ENCODE results near the gene MXD3.
"Not testable (repeated sequence)": the region's sequence is repeated elsewhere in the genome, so short reads cannot be mapped to it uniquely, and the experiment has no call there.

Gene MXD3

GRCh38 chr5:177301503-177302165 is 10.1 kb downstream of the MXD3 start:
- DNase-seq, result peak; percentile 19

- no peak for DNase-seq
These were observed 10.7 kb downstream of the MXD3 start for GRCh38 chr5:177300951-177301350.

- no peak for DNase-seq
These were observed 11.3 kb downstream of the MXD3 start for GRCh38 chr5:177300236-177300880.

DNA sequence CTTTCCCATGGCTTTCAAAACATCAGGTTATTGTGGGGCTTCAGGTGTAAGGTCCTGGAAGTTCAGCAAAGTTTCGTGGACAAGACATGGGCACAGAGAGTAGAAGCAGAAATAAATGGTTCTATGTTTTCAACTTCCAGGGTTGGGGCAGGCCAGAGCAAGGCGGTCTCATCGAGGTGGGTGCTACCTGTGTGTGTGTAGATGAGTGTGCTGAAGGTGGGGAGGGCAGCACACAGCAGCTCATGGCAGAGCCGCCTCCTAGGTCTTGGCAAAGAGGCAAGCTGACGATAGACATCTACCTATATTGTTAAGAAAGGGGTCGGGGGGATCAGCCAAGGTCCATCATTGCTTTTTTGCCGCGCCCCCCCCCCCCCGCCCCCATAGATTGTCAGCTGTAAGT is 12.0 kb downstream of the MXD3 start:
- no peak for DNase-seq

DNA sequence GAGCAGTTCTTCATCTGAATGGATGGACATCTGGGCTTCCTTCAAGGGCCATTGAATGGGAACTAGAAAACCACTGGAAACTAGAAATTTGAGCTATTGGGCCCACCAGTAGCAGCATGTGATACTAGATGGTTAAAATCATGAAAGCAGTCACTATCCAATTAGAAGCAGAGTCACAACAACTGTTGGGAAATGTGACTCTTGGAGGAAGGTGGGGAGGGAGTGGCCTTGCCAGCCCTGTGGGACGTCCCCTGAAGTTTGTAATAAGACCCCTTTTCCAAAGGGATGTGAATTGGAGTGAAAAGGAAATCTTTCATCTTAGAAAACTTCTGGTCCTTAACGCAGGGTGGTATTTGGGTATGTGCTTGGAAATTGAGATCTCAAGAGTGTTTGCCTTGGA is 13.8 kb downstream of the MXD3 start:
- no peak for DNase-seq

- DNase-seq, result peak; percentile 21
These were observed 15.1 kb downstream of the MXD3 start for GRCh38 chr5:177296581-177296980.

DNA sequence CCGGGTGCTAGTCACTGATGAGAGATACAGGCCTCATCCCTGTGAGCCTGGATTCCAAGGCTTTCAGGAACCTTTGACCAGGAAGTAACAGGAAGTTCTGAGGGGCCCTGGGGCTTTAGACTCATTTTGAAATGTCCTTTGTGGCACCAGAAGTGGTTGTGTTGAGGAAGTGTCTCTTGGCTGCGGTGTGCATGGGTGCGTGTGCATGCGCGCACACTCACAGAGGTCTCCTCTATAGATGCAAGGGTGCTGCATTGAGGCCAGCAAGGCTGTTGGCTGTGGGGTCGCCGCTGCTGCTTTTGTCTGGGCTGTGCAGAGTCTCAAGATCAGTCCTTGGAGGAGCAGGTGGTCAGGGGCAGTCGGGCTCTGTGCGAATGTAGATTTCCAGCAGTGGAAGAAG is 15.8 kb downstream of the MXD3 start:
- DNase-seq, result no peak

- no peak for DNase-seq
These were observed 17.1 kb downstream of the MXD3 start for GRCh38 chr5:177294632-177295031.

DNA sequence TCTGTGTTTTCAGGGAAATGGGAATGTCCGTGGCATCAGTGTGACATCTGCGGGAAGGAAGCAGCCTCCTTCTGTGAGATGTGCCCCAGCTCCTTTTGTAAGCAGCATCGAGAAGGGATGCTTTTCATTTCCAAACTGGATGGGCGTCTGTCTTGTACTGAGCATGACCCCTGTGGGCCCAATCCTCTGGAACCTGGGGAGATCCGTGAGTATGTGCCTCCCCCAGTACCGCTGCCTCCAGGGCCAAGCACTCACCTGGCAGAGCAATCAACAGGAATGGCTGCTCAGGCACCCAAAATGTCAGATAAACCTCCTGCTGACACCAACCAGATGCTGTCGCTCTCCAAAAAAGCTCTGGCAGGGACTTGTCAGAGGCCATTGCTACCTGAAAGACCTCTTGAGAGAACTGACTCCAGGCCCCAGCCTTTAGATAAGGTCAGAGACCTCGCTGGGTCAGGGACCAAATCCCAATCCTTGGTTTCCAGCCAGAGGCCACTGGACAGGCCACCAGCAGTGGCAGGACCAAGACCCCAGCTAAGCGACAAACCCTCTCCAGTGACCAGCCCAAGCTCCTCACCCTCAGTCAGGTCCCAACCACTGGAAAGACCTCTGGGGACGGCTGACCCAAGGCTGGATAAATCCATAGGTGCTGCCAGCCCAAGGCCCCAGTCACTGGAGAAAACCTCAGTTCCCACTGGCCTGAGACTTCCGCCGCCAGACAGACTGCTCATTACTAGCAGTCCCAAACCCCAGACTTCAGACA is 17.7 kb downstream of the MXD3 start:
- DNase-seq, result no peak

DNA sequence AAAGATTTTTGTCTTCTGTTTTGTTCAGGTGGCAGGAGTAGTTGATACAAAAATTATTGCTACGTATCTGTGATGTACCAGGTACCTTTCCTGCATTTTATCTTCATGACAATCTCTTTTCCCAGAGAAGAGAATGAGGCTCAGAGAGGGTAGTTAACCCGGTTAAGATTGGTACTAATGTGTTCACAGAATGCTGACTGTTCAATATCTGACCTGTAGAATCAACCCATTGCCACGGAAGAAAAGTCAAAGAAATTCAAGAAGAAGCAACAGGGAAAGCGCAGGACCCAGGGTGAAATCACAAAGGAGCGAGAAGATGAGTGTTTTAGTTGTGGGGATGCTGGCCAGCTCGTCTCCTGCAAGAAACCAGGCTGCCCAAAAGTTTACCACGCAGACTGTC is 20.0 kb downstream of the MXD3 start:
- no peak for DNase-seq

DNA sequence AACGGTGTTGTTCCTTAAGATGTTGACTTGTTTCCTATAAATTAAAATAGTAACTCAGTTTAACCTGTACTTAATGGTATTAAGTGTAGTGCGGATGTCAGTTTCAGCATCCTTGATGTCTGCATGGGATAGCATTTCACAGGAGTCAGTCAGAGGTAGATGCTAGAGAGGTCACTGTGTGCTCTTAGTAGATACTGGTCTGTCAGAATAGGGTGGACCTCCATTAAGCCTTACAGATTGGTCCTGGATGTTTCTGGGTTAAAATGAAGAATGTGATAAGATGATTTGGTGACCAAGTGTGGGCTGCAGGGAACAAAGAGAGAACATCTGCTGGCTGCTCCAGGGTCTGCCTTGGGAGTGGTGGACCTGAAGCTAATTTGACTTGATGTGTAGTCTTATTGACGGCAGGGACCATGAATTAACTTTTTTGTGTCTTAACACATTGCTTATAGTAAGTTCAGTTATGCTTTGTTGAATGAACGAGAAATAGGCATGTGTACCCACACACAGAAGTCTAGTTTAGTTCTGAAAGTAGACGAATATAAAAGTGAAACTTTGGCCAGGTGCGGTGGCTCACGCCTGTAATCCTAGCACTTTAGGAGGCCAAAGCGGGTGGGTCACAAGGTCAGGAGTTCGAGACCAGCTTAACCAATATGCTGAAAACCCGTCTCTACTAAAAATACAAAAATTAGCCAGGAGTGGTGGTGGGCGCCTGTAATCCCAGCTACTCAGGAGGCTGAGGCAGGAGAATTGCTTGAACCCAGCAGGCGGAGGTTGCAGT is 20.7 kb downstream of the MXD3 start:
- no peak for DNase-seq

GRCh38 chr5:177288191-177288590 is 23.5 kb downstream of the MXD3 start:
- no peak for DNase-seq

- no peak for DNase-seq
These were observed 34.8 kb downstream of the MXD3 start for GRCh38 chr5:177276886-177277285.

DNA sequence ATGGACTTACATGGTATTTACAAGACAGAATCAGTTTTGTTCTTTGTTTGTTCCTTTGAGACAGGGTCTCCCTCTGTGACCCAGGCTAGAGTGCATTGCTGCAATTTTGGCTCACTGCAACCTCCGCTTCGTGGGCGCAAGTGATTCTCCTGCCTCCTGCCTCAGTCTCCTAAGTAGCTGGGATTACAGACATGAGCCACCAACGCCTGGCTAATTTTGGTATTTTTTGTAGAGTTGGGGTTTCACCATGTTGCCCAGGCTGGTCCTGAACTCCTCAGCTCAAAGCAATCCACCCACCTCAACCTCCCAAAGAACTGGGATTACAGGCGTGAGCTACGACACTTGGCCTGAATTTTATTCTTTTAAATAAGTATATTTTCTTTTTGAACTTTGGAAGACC is 35.8 kb downstream of the MXD3 start:
- DNase-seq, result no peak

DNA sequence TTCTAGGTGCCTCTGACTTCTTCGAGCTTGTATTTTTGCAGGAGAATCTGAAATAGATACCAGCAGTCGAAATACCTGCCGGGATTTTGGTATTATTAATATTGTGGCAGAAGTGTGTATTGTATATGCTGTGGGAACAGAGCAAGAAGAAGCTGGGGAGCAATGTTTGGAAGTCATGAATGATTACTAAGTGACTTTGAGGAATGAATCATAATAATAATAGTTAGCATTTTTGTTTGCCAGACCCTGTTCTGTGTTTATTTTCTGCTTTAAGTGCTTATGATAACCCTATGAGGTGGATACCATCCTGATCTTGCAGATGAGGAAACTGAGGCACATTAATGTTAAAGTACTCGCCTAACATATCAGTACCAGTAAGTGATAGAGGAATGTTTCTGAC is 40.6 kb downstream of the MXD3 start:
- DNase-seq, result no peak

- no peak for DNase-seq
These were observed 41.0 kb downstream of the MXD3 start for GRCh38 chr5:177270653-177271052.

GRCh38 chr5:177269976-177270375 is 41.7 kb downstream of the MXD3 start:
- DNase-seq, result no peak

DNA sequence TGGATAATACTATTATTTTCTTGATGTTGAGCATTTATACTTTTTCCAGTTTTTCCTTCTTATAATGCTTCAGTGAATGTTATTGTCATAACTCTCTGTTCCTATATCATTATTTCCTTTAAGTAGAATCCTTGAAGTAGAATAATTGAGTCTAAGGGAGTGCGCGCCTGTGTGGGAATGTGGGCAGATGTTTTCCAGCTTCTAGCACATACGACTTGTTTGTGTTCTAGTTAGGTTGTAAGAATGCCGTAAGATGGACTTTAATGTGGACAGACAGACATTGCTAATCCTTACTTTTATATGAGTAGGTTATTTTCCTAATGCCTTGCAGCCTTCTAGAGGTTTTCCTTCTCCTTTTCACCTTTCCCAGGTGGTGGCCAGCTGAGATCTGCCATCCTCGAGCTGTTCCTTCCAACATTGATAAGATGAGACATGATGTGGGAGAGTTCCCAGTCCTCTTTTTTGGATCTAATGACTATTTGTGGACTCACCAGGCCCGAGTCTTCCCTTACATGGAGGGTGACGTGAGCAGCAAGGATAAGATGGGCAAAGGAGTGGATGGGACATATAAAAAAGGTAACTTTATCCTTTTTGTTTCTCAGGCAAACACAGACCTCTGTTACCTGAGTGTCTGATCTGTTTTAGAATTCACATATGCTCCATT is 42.3 kb downstream of the MXD3 start:
- DNase-seq, result no peak

GRCh38 chr5:177265395-177265794 is 46.3 kb downstream of the MXD3 start:
- DNase-seq, result no peak

GRCh38 chr5:177264178-177264577 is 47.5 kb downstream of the MXD3 start:
- no peak for DNase-seq

GRCh38 chr5:177261510-177261909 is 50.2 kb downstream of the MXD3 start:
- no peak for DNase-seq

GRCh38 chr5:177260961-177261360 is 50.7 kb downstream of the MXD3 start:
- no peak for DNase-seq

DNA sequence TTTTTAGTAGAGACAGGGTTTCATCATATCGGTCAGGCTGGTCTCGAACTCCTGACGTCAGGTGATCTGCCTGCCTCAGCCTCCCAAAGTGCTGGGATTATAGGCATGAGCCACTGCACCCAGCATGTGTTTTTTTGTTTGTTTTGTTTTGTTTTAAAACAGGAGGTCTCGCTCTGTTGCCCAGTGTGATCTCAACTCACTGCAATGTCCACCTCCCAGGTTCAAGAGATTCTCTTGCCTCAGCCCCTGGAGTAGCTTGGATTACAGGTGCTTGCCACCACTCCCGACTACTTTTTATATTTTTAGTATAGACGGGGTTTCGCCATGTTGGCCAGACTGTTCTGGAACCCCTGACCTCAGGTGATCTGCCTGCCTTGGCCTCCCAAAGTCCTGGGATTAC is 53.0 kb downstream of the MXD3 start:
- DNase-seq, result not testable (repeated sequence)
